H1 (cell line): ENCODE results near the gene MEGF9. TPM values are rescaled to one million over a fixed set of nuclear protein-coding genes. Genes with fewer than 3 reads are reported as not detected.

Experiments
- CTCF ChIA-PET: fragments of 300-600 bp; sonication (Branson Sonifier 250); formaldehyde crosslinking; loops from one replicate; lab custom pipeline; 2021; ENCODE audit not compliant: partially characterized antibody; lab: Charles Lee
- POLR2A ChIA-PET: fragments of 300-600 bp; sonication (Branson Sonifier 250); formaldehyde crosslinking; loops from one replicate; lab custom pipeline; 2021; ENCODE audit warnings: inconsistent platforms; ENCODE audit not compliant: partially characterized antibody; lab: Charles Lee
- DNase-seq, 2 experiments: peaks; one replicate each; pipeline versions ENCODE4 v3.0.0 to v3.0.0-alpha.2; 2010 to 2022; ENCODE audit warnings: low spot score in 2 of 2, low read depth in 1 of 2, mixed read lengths in 1 of 2
- FAIRE-seq: peaks from 2 replicates; lab custom pipeline; 2011; peaks lifted over from hg19 to GRCh38; lab: Jason Lieb, UNC
- H2AFZ ChIP-seq: 2 replicates; pipeline ENCODE4 v1.8.1; 2012; ENCODE audit warnings: low read length, inconsistent platforms
- H2AK5ac ChIP-seq: 2 replicates; pipeline ENCODE4 v1.6.1; 2013; ENCODE audit warnings: low read depth, low read length
- H2BK120ac ChIP-seq: replicated peaks from 2 replicates; pipeline ENCODE3; 2013; ENCODE audit warnings: low read depth, low read length, inconsistent platforms
- H2BK12ac ChIP-seq: 2 replicates; pipeline ENCODE4 v1.6.1; 2013; ENCODE audit warnings: low read depth, low read length
- H2BK15ac ChIP-seq: 2 replicates; pipeline ENCODE4 v1.6.1; 2013; ENCODE audit warnings: low read length
- H2BK20ac ChIP-seq: 2 replicates; pipeline ENCODE4 v1.6.1; 2013; ENCODE audit warnings: low read length
- H2BK5ac ChIP-seq: 2 replicates; pipeline ENCODE4 v1.6.1; 2013; ENCODE audit warnings: low read depth, low read length
- H3K14ac ChIP-seq: 2 replicates; pipeline ENCODE4 v1.6.1; 2013; ENCODE audit warnings: inconsistent platforms; ENCODE audit not compliant: insufficient read length
- H3K18ac ChIP-seq: 2 replicates; pipeline ENCODE4 v1.6.1; 2013; ENCODE audit warnings: low read length; ENCODE audit errors: extremely low read depth
- H3K23ac ChIP-seq: 2 replicates; pipeline ENCODE4 v1.6.1; 2013; ENCODE audit warnings: inconsistent platforms; ENCODE audit not compliant: insufficient read length
- H3K23me2 ChIP-seq: 2 replicates; pipeline ENCODE4 v1.6.1; 2013; ENCODE audit warnings: low read depth, low read length
- H3K27ac ChIP-seq: 2 replicates; pipeline ENCODE4 v1.6.1; 2011; ENCODE audit warnings: low read depth, low read length, inconsistent platforms
- H3K27me3 ChIP-seq, 4 experiments: replicated peaks in 1 of 4; 1 replicate in 1 of 4; 2 replicates in 3 of 4; pipeline versions ENCODE4 v1.6.1 to v1.8.1; 2011 to 2013; ENCODE audit warnings: low read length in 3 of 4, mild to moderate bottlenecking in 3 of 4, inconsistent platforms in 2 of 4, mixed read lengths in 2 of 4, moderate library complexity in 1 of 4; ENCODE audit not compliant: control insufficient read depth in 3 of 4, insufficient read depth in 3 of 4; ENCODE audit errors: extremely low read depth in 1 of 4
- H3K36me3 ChIP-seq, 4 experiments: 2 replicates each; pipeline versions ENCODE4 v1.6.1 to v1.8.1; 2011 to 2013; ENCODE audit warnings: mild to moderate bottlenecking in 4 of 4, low read length in 3 of 4, moderate library complexity in 2 of 4, control low read depth in 1 of 4, inconsistent platforms in 1 of 4; ENCODE audit not compliant: insufficient read depth in 4 of 4, control insufficient read depth in 2 of 4
- H3K4ac ChIP-seq: replicated peaks from 2 replicates; pipeline ENCODE3; 2013; ENCODE audit warnings: low read length, low read depth, mixed read lengths, inconsistent platforms; ENCODE audit not compliant: insufficient read length
- H3K4me1 ChIP-seq, 4 experiments: replicated peaks in 1 of 4; 1 replicate in 1 of 4; 2 replicates in 3 of 4; pipeline versions ENCODE4 v1.6.1 to v1.8.1; 2011 to 2013; ENCODE audit warnings: low read length in 3 of 4, inconsistent platforms in 2 of 4, mixed read lengths in 1 of 4; ENCODE audit not compliant: insufficient read depth in 4 of 4, control insufficient read depth in 3 of 4
- H3K4me2 ChIP-seq, 2 experiments: 2 replicates each; pipeline versions ENCODE4 v1.6.1 to v1.8.1; 2011 to 2013; ENCODE audit warnings: low read depth in 2 of 2, low read length in 2 of 2, control low read depth in 1 of 2, inconsistent platforms in 1 of 2, mild to moderate bottlenecking in 1 of 2; ENCODE audit not compliant: insufficient read depth in 1 of 2
- H3K4me3 ChIP-seq, 4 experiments: fragments of 200-600, 300-600 bp in 1 of 4; sonication (generic), shearing (Covaris generic), sonication (Bioruptor Twin) in 1 of 4; 2 replicates each; pipeline versions ENCODE4 v1.5.1 to v1.8.1; 2011 to 2016; ENCODE audit warnings: low read length in 4 of 4, low read depth in 3 of 4, control low read depth in 2 of 4, inconsistent platforms in 2 of 4, mild to moderate bottlenecking in 2 of 4, mixed read lengths in 1 of 4, moderate library complexity in 1 of 4; ENCODE audit not compliant: insufficient read depth in 2 of 4; ENCODE audit errors: extremely low read depth in 1 of 4
- H3K56ac ChIP-seq: replicated peaks from 2 replicates; pipeline ENCODE3; 2013; ENCODE audit warnings: low read depth, mild to moderate bottlenecking, mixed read lengths, low read length, inconsistent platforms; ENCODE audit not compliant: insufficient read length
- H3K79me1 ChIP-seq: 2 replicates; pipeline ENCODE4 v1.6.1; 2013; ENCODE audit warnings: low read depth, low read length, control low read depth
- H3K79me2 ChIP-seq, 2 experiments: 2 replicates each; pipeline versions ENCODE4 v1.6.1 to v1.8.1; 2012 to 2013; ENCODE audit warnings: low read length in 2 of 2, mild to moderate bottlenecking in 2 of 2, inconsistent platforms in 1 of 2; ENCODE audit not compliant: insufficient read depth in 2 of 2, control insufficient read depth in 1 of 2
- H3K9ac ChIP-seq, 4 experiments: replicated peaks in 1 of 4; 1 replicate in 1 of 4; 2 replicates in 3 of 4; pipeline versions ENCODE4 v1.6.1 to v1.8.1; 2011 to 2013; ENCODE audit warnings: low read depth in 3 of 4, low read length in 3 of 4, control low read depth in 2 of 4, mild to moderate bottlenecking in 2 of 4, moderate library complexity in 2 of 4, inconsistent platforms in 1 of 4; ENCODE audit errors: extremely low read depth in 1 of 4
- H3K9me3 ChIP-seq, 2 experiments: 2 replicates each; pipeline versions ENCODE4 v1.6.1 to v1.8.1; 2012 to 2013; ENCODE audit warnings: mild to moderate bottlenecking in 2 of 2, moderate library complexity in 2 of 2, control low read depth in 1 of 2, inconsistent platforms in 1 of 2, low read depth in 1 of 2, low read length in 1 of 2, mixed read lengths in 1 of 2; ENCODE audit not compliant: insufficient read depth in 2 of 2
- H4K20me1 ChIP-seq, 2 experiments: replicated peaks in 1 of 2; 2 replicates each; pipeline versions ENCODE3 to v1.8.1; 2011 to 2013; ENCODE audit warnings: inconsistent platforms in 2 of 2, low read length in 2 of 2, mild to moderate bottlenecking in 1 of 2; ENCODE audit not compliant: insufficient read depth in 2 of 2, control insufficient read depth in 1 of 2
- H4K5ac ChIP-seq: 2 replicates; pipeline ENCODE4 v1.6.1; 2013; ENCODE audit warnings: low read length, low read depth, mixed read lengths, inconsistent platforms; ENCODE audit not compliant: insufficient read length
- H4K8ac ChIP-seq: 2 replicates; pipeline ENCODE4 v1.8.0; 2013; ENCODE audit warnings: mild to moderate bottlenecking, moderate library complexity, low read length, inconsistent platforms; ENCODE audit not compliant: insufficient read depth; ENCODE audit errors: extremely low read depth
- H4K91ac ChIP-seq: replicated peaks from 2 replicates; pipeline ENCODE3; 2013; ENCODE audit warnings: low read length, mixed read lengths, inconsistent platforms; ENCODE audit not compliant: insufficient read length
- ATF3 ChIP-seq: IDR thresholded peaks from 2 replicates; pipeline ENCODE4 v1.6.1; 2011; ENCODE audit warnings: low read depth, mild to moderate bottlenecking, low read length; ENCODE audit not compliant: insufficient read depth
- FOSL1 ChIP-seq: IDR thresholded peaks from 2 replicates; pipeline ENCODE4 v1.6.1; 2011; ENCODE audit warnings: mild to moderate bottlenecking, low read depth, low read length, moderate library complexity; ENCODE audit not compliant: insufficient read depth
- GABPA ChIP-seq: IDR thresholded peaks from 2 replicates; pipeline ENCODE4 v1.6.1; 2011; ENCODE audit warnings: mild to moderate bottlenecking, low read length, moderate library complexity, borderline replicate concordance; ENCODE audit not compliant: insufficient read depth
- JUN ChIP-seq: IDR thresholded peaks from 2 replicates; pipeline ENCODE4 v1.6.1; 2011; ENCODE audit warnings: low read depth, mild to moderate bottlenecking, improper control_type of control experiment, low read length
- RXRA ChIP-seq: IDR thresholded peaks from 2 replicates; pipeline ENCODE4 v1.6.1; 2011; ENCODE audit warnings: low read depth, mild to moderate bottlenecking, low read length, moderate library complexity; ENCODE audit not compliant: insufficient read depth
- SP1 ChIP-seq: IDR thresholded peaks from 2 replicates; pipeline ENCODE4 v1.6.1; 2011; ENCODE audit warnings: low read depth, low read length
- SRF ChIP-seq: IDR thresholded peaks from 2 replicates; pipeline ENCODE4 v1.6.1; 2011; ENCODE audit warnings: mild to moderate bottlenecking, low read depth, low read length, moderate library complexity
- TBP ChIP-seq: IDR thresholded peaks from 2 replicates; pipeline ENCODE4 v1.6.1; 2011; ENCODE audit warnings: low read depth, low read length, improper control_type of control experiment
- USF2 ChIP-seq: IDR thresholded peaks from 2 replicates; pipeline ENCODE4 v1.6.1; 2011; ENCODE audit warnings: low read length, improper control_type of control experiment
- WGBS, 2 experiments: shearing (Covaris generic) in 1 of 2; methylation state at CpG; one replicate each; pipeline versions ENCODE4 v1.1.6 to v1.1.7; 2013 to 2015; ENCODE audit warnings: low lambda C conversion rate in 2 of 2, mixed read lengths in 2 of 2, inconsistent platforms in 1 of 2, low coverage in 1 of 2, missing lambda C conversion rate in 1 of 2; ENCODE audit not compliant: insufficient replicate concordance in 2 of 2, insufficient coverage in 1 of 2, insufficient read length in 1 of 2; ENCODE audit errors: extremely low coverage in 1 of 2, missing lambda C conversion rate in 1 of 2; 5-methylcytosine and 5-hydroxymethylcytosine counted together
- polyA plus RNA-seq, 7 experiments: library from polyadenylated mRNA; depleted of rRNA in 3 of 7; stranded (reverse) in 5 of 7; unstranded in 2 of 7; fragments of >200 nt in 5 of 7; fragments of 200-250 nt in 2 of 7; gene quantifications; 1 replicate in 5 of 7; 2 replicates in 1 of 7; 4 replicates in 1 of 7; pipeline versions ENCODE4 v1.2.1 to v1.2.3, GENCODE V29; 2011 to 2013; ENCODE audit warnings: missing spikeins in 2 of 7, mixed read lengths in 2 of 7
- total RNA-seq: library from RNA; stranded (reverse); fragmentation: NEBNext Ultra II Directional; extraction: Animal tissue kit (Norgen Biotek cat#: 25700); gene quantifications from 2 replicates; pipeline ENCODE4 v1.2.1, GENCODE V29; 2021

MEGF9 gene
- total and polyA plus RNA-seq, 2 of the 8 experiments (the other 6 are each of a cell fraction or from before 2014, with no cell fraction given): 0.45 to 1.8 TPM

- Histone ChIP-seq H3K79me1 (peaks cover 16% of the 10 kb centered on the region; the same call in 1 of the 2 replicates), H2BK120ac (no peak overlapping the region), H3K23me2 (no peaks in the 10 kb centered on the region), H3K27ac (no peak overlapping the region), H3K14ac (no peak overlapping the region), H2BK12ac (no peak overlapping the region), H3K4me1 (no peaks in the 10 kb centered on the region), H3K9me3 (no peaks in the 10 kb centered on the region), H4K91ac (no peak overlapping the region), H3K56ac (no peak overlapping the region), H3K4ac (no peak overlapping the region), H4K5ac (no peak overlapping the region), H3K4me2 (no peak overlapping the region), H2BK15ac (no peak overlapping the region), H4K20me1 (peaks cover 7 to 15% of the 10 kb centered on the region in 2 experiments), H2BK20ac (no peak overlapping the region), H3K18ac (no peak overlapping the region), H4K8ac (no peak overlapping the region), H3K27me3 (no peaks in the 10 kb centered on the region), H2BK5ac (no peak overlapping the region), H2AK5ac (no peak overlapping the region), H3K23ac (no peak overlapping the region), H3K79me2 (peaks cover 0 to 48% of the 10 kb centered on the region in 2 experiments; a peak in 2 of 4 replicates), H3K36me3 (peaks cover 0 to 10% (median 4%) of the 10 kb centered on the region in 4 experiments; a peak in 4 of 8 replicates), H3K4me3 (no peak overlapping the region), H2AFZ (no peak overlapping the region), H3K9ac (no peak overlapping the region)
- no peak for FAIRE-seq
- 86% methylated on average over 1 of the region's 1 CpG; no CpG with 5 or more reads in 1 of the 2 experiments for WGBS, 2 experiments
- ChIA-PET POLR2A (no interaction called here), CTCF (interaction anchor here (0.6 to 2.4 kb wide), 6 partner anchors 10 to 181 kb away, joined by 3 to 6 read pairs (median 4); no protein-coding TSS in a partner anchor)
- no peak for DNase-seq
- TF ChIP-seq ATF3 (no peak), RXRA (no peak), JUN (no peak), SP1 (no peak), FOSL1 (no peak), USF2 (no peak), TBP (no peak), GABPA (no peak), SRF (no peak)
These were observed 154.7 kb downstream of the MEGF9 start for GRCh38 chr9:120559546-120559945.
